WTC11 (cell line): Measurements from ENCODE around the gene TSPAN31. TPM values are rescaled to one million over a fixed set of nuclear protein-coding genes. Genes with fewer than 3 reads are reported as not detected.
A peak's percentile ranks its signal among the peaks of the same experiment; 100 is the strongest.

Source experiments
- ATAC-seq: fragments of 200-7000 bp; cut with Tn5 transposase; 2 replicates; pipeline ENCODE4 v1.10.0; 2021; ENCODE audit warnings: mild to moderate bottlenecking, moderate library complexity
- CTCF ChIA-PET: fragments of 300-600 bp; sonication (Branson Sonifier 250); formaldehyde crosslinking; loops from one replicate; lab custom pipeline; 2021; ENCODE audit warnings: antibody characterized with exemption; lab: Charles Lee
- POLR2A ChIA-PET: fragments of 350-600 bp; sonication (Branson Sonifier 250); formaldehyde crosslinking; loops from one replicate; lab custom pipeline; 2021; ENCODE audit warnings: antibody characterized with exemption; lab: Charles Lee
- DNase-seq: peaks from one replicate; pipeline ENCODE4 v3.0.0; 2021; ENCODE audit warnings: low spot score
- H3K27ac Mint-ChIP-seq: 2 replicates; pipeline ENCODE4 v1.8.0; 2021; ENCODE audit warnings: mixed read lengths
- H3K27me3 Mint-ChIP-seq: 2 replicates; pipeline ENCODE4 v1.8.0; 2021; ENCODE audit warnings: low read depth, mild to moderate bottlenecking, moderate library complexity, mixed read lengths
- H3K36me3 Mint-ChIP-seq: 2 replicates; pipeline ENCODE4 v1.8.0; 2021; ENCODE audit warnings: mixed read lengths
- H3K4me1 Mint-ChIP-seq: 2 replicates; pipeline ENCODE4 v1.8.0; 2022; ENCODE audit warnings: mixed read lengths
- H3K4me3 Mint-ChIP-seq: 2 replicates; pipeline ENCODE4 v1.8.0; 2021; ENCODE audit warnings: mild to moderate bottlenecking, moderate library complexity, mixed read lengths
- H3K9me3 Mint-ChIP-seq: 2 replicates; pipeline ENCODE4 v1.8.0; 2021; ENCODE audit warnings: mixed read lengths
- ATF1 ChIP-seq: sonication (generic); formaldehyde crosslinking; IDR thresholded peaks from 2 replicates; pipeline ENCODE4 v1.8.1; 2023; ENCODE audit warnings: mild to moderate bottlenecking, moderate library complexity, missing genetic modification reagents
- ATF2 ChIP-seq: sonication (generic); formaldehyde crosslinking; IDR thresholded peaks from 2 replicates; pipeline ENCODE4 v1.8.1; 2022; ENCODE audit warnings: low read depth, missing genetic modification reagents, borderline replicate concordance
- CREM ChIP-seq: sonication (generic); formaldehyde crosslinking; IDR thresholded peaks from 2 replicates; pipeline ENCODE4 v1.8.1; 2022; ENCODE audit warnings: mild to moderate bottlenecking, missing genetic modification reagents, moderate library complexity
- E2F5 ChIP-seq: sonication (generic); formaldehyde crosslinking; IDR thresholded peaks from 2 replicates; pipeline ENCODE4 v1.8.1; 2022; ENCODE audit warnings: mild to moderate bottlenecking, moderate library complexity, missing genetic modification reagents
- FOXP1 ChIP-seq: sonication (generic); formaldehyde crosslinking; IDR thresholded peaks from 2 replicates; pipeline ENCODE4 v1.8.0; 2022; ENCODE audit warnings: missing genetic modification reagents, mild to moderate bottlenecking, moderate library complexity, borderline replicate concordance
- IRF2 ChIP-seq: sonication (generic); formaldehyde crosslinking; IDR thresholded peaks from 2 replicates; pipeline ENCODE4 v1.8.0; 2022; ENCODE audit warnings: low read depth, missing genetic modification reagents, borderline replicate concordance
- JAZF1 ChIP-seq: fragments of 250-450 bp; sonication (Bioruptor Pico); IDR thresholded peaks from 2 replicates; pipeline ENCODE4 v1.9.0; 2021; ENCODE audit warnings: moderate library complexity, mild to moderate bottlenecking, inconsistent platforms
- NR2C2 ChIP-seq: sonication (generic); formaldehyde crosslinking; IDR thresholded peaks from 2 replicates; pipeline ENCODE4 v1.8.0; 2022; ENCODE audit warnings: mild to moderate bottlenecking, missing genetic modification reagents
- NR3C1 ChIP-seq: sonication (generic); formaldehyde crosslinking; conservative IDR thresholded peaks from 2 replicates; pipeline ENCODE4 v1.8.1; 2023; ENCODE audit warnings: low read depth, mild to moderate bottlenecking, missing genetic modification reagents
- SMAD3 ChIP-seq: sonication (generic); formaldehyde crosslinking; IDR thresholded peaks from 2 replicates; pipeline ENCODE4 v1.8.0; 2022; ENCODE audit warnings: missing genetic modification reagents, mild to moderate bottlenecking, borderline replicate concordance
- STAT6 ChIP-seq: sonication (generic); formaldehyde crosslinking; conservative IDR thresholded peaks from 2 replicates; pipeline ENCODE4 v1.8.1; 2023; ENCODE audit warnings: mild to moderate bottlenecking, low read depth, missing genetic modification reagents, moderate library complexity
- TCF7 ChIP-seq: sonication (generic); formaldehyde crosslinking; IDR thresholded peaks from 2 replicates; pipeline ENCODE4 v1.8.0; 2022; ENCODE audit warnings: mild to moderate bottlenecking, low read depth, missing genetic modification reagents, moderate library complexity
- TEAD1 ChIP-seq: sonication (generic); formaldehyde crosslinking; IDR thresholded peaks from 2 replicates; pipeline ENCODE4 v1.8.0; 2022; ENCODE audit warnings: mild to moderate bottlenecking, missing genetic modification reagents
- ZNF423 ChIP-seq: fragments of 250-450 bp; sonication (Bioruptor Pico); IDR thresholded peaks from 2 replicates; pipeline ENCODE4 v2.1.2; 2022; ENCODE audit warnings: mild to moderate bottlenecking, moderate library complexity
- total RNA-seq: library from RNA; stranded (reverse); gene quantifications from 3 replicates; pipeline ENCODE4 v1.2.3, GENCODE V29; 2021
- TF ChIP-seq, protein P1 (sequence below): sonication (generic); formaldehyde crosslinking; IDR thresholded peaks from 2 replicates; pipeline ENCODE4 v1.8.1; 2022; ENCODE audit warnings: low read depth, mild to moderate bottlenecking, moderate library complexity, missing genetic modification reagents, borderline replicate concordance
- TF ChIP-seq, protein P2 (sequence below): sonication (generic); formaldehyde crosslinking; IDR thresholded peaks from 2 replicates; pipeline ENCODE4 v1.8.0; 2022; ENCODE audit warnings: mild to moderate bottlenecking, missing genetic modification reagents

TSPAN31 gene
- total RNA-seq, 1 experiment from 2014 or later = 9.9 TPM

DNA sequence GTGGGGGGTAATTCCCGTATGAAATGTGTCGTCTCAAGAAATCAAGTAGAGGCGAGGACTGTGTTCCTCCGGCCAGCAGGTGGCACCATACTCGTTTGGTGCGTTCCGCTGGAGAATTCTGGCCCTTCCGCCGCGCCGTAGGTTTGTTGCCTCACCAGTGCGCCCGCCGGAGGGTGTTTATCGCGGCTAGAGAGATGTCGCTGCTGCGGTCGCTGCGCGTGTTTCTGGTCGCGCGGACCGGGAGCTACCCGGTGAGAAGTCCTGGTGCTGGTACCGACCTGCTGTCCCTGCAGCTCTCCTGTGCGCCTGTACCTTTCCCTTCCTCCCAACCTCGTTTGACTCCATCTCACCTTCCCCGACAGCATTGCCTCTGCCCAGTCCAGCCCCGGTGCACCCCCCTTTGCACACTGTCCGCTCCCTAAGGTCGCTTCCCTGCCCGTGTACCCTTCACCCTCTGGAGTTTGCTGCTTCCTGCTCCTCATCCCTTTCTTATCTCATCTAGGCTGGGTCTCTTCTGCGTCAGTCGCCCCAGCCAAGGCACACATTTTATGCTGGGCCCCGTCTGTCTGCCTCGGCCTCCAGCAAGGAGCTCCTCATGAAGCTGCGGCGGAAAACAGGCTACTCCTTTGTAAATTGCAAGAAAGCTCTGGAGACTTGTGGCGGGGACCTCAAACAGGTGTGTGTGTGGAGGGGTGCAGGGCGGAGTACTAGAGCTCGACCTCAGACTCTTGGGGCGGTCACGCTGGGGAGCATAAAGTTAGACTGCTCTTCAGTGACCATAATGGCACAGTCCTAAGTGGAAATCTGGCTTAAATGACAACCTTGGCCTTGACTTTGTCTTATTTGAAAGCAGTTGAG, 38.0 kb downstream of the TSPAN31 start, which contains the start of gene TSFM (continued):
- peak; percentile 81 for TF ChIP-seq FOXP1 (CRISPR knock-in tag)

DNA sequence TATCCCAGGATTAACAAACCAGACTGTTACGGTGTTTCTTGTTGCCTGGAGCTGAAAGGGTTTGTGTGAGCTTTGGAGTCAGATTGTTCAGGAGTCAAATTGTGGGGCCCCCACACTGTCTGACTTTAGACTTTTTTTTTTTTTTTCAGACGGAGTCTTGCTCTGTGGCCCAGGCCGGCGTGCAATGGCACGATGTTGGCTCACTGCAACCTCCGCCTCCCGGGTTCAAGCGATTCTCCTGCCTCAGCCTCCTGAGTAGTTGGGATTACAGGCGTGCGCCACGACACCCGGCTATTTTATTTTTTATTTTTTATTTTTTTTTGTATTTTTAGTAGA, 38.6 kb downstream of the TSPAN31 start:
- ATAC-seq = no peak
- 0 out of 2 replicates have a peak overlapping the region, but pooled peaks have one; percentile 97 for H3K27ac Mint-ChIP-seq
- no peak for TF ChIP-seq JAZF1 (CRISPR knock-in tag)
- TF ChIP-seq, all 79 proteins: peak for 0
- no peak for DNase-seq
- peaks cover 31% of the 10 kb centered on the region for H3K36me3 Mint-ChIP-seq
- no peaks in the 10 kb centered on the region for H3K27me3 Mint-ChIP-seq
- no peaks in the 10 kb centered on the region for H3K9me3 Mint-ChIP-seq
- peaks cover 4% of the 10 kb centered on the region; the same call in 1 of the 2 replicates for H3K4me1 Mint-ChIP-seq
- H3K4me3 Mint-ChIP-seq = peak overlapping the region; percentile 100
- POLR2A ChIA-PET = interaction anchor here (0.7 to 1.0 kb wide), 2 partner anchors 16 kb away, joined by 3 to 4 read pairs; partner anchors contain the start of gene CYP27B1
- CTCF ChIA-PET = interaction anchor here (0.6 to 2.8 kb wide), 15 partner anchors 11 to 200 kb away, joined by 3 to 17 read pairs (median 4); partner anchors contain the start of genes CYP27B1, EEF1AKMT3 and METTL1

- POLR2A ChIA-PET = no interaction called here
- Mint-ChIP-seq H3K27ac (no peak overlapping the region), H3K4me3 (peak overlapping the region; percentile 63), H3K4me1 (peaks cover 4% of the 10 kb centered on the region; the same call in 1 of the 2 replicates), H3K36me3 (peaks cover 35% of the 10 kb centered on the region), H3K9me3 (no peaks in the 10 kb centered on the region), H3K27me3 (no peaks in the 10 kb centered on the region)
- CTCF ChIA-PET = interaction anchor here (1.0 to 1.7 kb wide), 3 partner anchors 24 to 31 kb away, joined by 6 to 13 read pairs (median 8); no protein-coding TSS in a partner anchor
- no peak for TF ChIP-seq TCF7
- no peak for TF ChIP-seq IRF2
- TF ChIP-seq TEAD1 (CRISPR knock-in tag) = no peak
- TF ChIP-seq STAT6 (CRISPR knock-in tag) = no peak
- TF ChIP-seq, protein P1, sequence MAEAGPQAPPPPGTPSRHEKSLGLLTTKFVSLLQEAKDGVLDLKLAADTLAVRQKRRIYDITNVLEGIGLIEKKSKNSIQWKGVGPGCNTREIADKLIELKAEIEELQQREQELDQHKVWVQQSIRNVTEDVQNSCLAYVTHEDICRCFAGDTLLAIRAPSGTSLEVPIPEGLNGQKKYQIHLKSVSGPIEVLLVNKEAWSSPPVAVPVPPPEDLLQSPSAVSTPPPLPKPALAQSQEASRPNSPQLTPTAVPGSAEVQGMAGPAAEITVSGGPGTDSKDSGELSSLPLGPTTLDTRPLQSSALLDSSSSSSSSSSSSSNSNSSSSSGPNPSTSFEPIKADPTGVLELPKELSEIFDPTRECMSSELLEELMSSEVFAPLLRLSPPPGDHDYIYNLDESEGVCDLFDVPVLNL (CRISPR knock-in tag) = no peak
- TF ChIP-seq E2F5 = no peak
- no peak for TF ChIP-seq NR3C1 (CRISPR knock-in tag)
- TF ChIP-seq ZNF423 = no peak
- no peak for TF ChIP-seq CREM (CRISPR knock-in tag)
- TF ChIP-seq ATF2 = no peak
- TF ChIP-seq, protein P2, sequence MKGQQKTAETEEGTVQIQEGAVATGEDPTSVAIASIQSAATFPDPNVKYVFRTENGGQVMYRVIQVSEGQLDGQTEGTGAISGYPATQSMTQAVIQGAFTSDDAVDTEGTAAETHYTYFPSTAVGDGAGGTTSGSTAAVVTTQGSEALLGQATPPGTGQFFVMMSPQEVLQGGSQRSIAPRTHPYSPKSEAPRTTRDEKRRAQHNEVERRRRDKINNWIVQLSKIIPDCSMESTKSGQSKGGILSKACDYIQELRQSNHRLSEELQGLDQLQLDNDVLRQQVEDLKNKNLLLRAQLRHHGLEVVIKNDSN (CRISPR knock-in tag) = no peak
- no peak for TF ChIP-seq JAZF1 (CRISPR knock-in tag)
- TF ChIP-seq FOXP1 (CRISPR knock-in tag) = no peak
- TF ChIP-seq ATF1 = no peak
- TF ChIP-seq NR2C2 (CRISPR knock-in tag) = no peak
- TF ChIP-seq SMAD3 (CRISPR knock-in tag) = no peak
- DNase-seq (no peak), ATAC-seq (no peak)
These were observed 39.0 kb downstream of the TSPAN31 start for GRCh38 chr12:57783861-57784260.
